Ascending aorta (tissue), 2 donors: ENCODE results near the gene PCNX4. TPM values are rescaled to one million over a fixed set of nuclear protein-coding genes. Genes with fewer than 3 reads are reported as not detected.

ENCODE experiments used
- DNase-seq, 2 donors: peaks; one replicate each; pipeline ENCODE4 v3.0.0-alpha.2; 2019; ENCODE audit warnings: low spot score in 2 of 2
- H3K27ac ChIP-seq, 2 donors: fragments of 200-600 bp; sonication (generic); one replicate each; pipeline ENCODE4 v1.5.1; 2016 to 2017; ENCODE audit warnings: mild to moderate bottlenecking in 1 of 2
- H3K27me3 ChIP-seq: fragments of 200-600 bp; sonication (generic); one replicate; pipeline ENCODE4 v1.5.1; 2017
- H3K36me3 ChIP-seq, 2 donors: fragments of 200-600 bp; sonication (generic); one replicate each; pipeline ENCODE4 v1.5.1; 2016
- H3K4me1 ChIP-seq, 2 donors: fragments of 200-600 bp; sonication (generic); one replicate each; pipeline ENCODE4 v1.5.1; 2016 to 2017; ENCODE audit warnings: mild to moderate bottlenecking in 1 of 2
- H3K4me3 ChIP-seq, 2 donors: fragments of 200-600 bp; sonication (generic); one replicate each; pipeline ENCODE4 v1.5.1; 2016 to 2017; ENCODE audit warnings: mild to moderate bottlenecking in 1 of 2
- H3K9me3 ChIP-seq, 2 donors: fragments of 200-600 bp; sonication (generic); one replicate each; pipeline ENCODE4 v1.5.1; 2016
- CTCF ChIP-seq, 3 experiments: fragments of 200-600 bp in 2 of 3; fragments of 450-650 bp in 1 of 3; sonication (generic) in 2 of 3; IDR thresholded peaks; one replicate each; pipeline ENCODE4 v1.5.1; 2016 to 2019; ENCODE audit warnings: antibody characterized with exemption in 3 of 3, mild to moderate bottlenecking in 1 of 3, moderate library complexity in 1 of 3
- intact Hi-C: fragments of 100-400 bp; cut with DNase I; formaldehyde crosslinking; loops from one replicate; pipeline ENCODE4 v1.15.1; 2023
- total RNA-seq: library from RNA; depleted of rRNA; stranded (reverse); fragments of >200 nt; gene quantifications from one replicate; pipeline ENCODE4 v1.1.0, GENCODE V29; 2016

PCNX4 gene
- total RNA-seq, 1 donor from 2014 or later = 47.8 TPM

GRCh38 chr14:60189923-60190840 lies 98.5 kb downstream of the PCNX4 start:
- H3K36me3 ChIP-seq = no peaks in the 10 kb centered on the region
- no peaks in the 10 kb centered on the region for H3K9me3 ChIP-seq
- H3K27me3 ChIP-seq = no peaks in the 10 kb centered on the region
- TF ChIP-seq CTCF (IDR thresholded peaks at IDR 0.05) = no peak
- intact Hi-C loops = no loop called here
- no peak overlapping the region for H3K27ac ChIP-seq
- no peaks in the 10 kb centered on the region for H3K4me1 ChIP-seq
- no peak for DNase-seq
- no peak overlapping the region for H3K4me3 ChIP-seq

DNA sequence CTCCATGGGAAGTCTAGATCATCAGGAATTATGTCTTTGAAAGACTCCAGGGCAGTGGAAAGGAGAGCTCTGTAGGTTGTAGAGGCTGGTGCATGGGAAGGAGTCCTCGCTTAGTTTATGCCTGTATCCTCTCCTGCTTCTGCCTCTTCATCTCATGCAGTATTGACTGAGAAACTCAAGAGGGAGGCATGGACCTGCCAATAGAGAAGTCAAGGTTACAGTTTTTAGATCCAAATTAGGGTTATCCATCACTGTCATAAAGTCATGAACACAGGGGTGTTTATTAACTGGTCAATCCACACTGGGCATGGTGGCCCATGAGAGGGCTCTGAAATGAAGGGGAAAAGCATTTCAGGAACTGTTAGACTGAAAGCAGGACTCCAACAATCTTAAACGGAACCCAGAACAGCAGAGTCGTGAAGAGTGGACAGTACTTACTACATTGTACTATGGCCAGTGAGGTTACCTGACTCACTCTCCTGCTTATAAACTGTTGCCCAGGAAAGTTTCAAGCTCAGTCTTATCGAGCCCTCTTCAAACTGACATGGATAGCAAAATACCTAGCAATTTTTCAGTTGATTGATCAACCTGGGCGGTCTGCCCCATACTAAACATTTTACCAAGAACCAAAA lies 103.6 kb downstream of the PCNX4 start:
- Histone ChIP-seq H3K4me3 (no peak overlapping the region), H3K27me3 (no peaks in the 10 kb centered on the region), H3K4me1 (no peaks in the 10 kb centered on the region), H3K27ac (no peak overlapping the region), H3K36me3 (no peaks in the 10 kb centered on the region), H3K9me3 (peaks cover 0 to 9% of the 10 kb centered on the region in 2 donors)
- TF ChIP-seq CTCF (IDR thresholded peaks at IDR 0.05) = peak in 1 of 3 experiments; percentile 6
- DNase-seq = no peak
- intact Hi-C loops = no loop called here

- Histone ChIP-seq H3K27ac (no peak overlapping the region), H3K9me3 (peaks cover 0 to 9% of the 10 kb centered on the region in 2 donors), H3K27me3 (no peaks in the 10 kb centered on the region), H3K4me3 (no peak overlapping the region), H3K4me1 (no peaks in the 10 kb centered on the region), H3K36me3 (no peaks in the 10 kb centered on the region)
- DNase-seq = no peak
- no peak for TF ChIP-seq CTCF (IDR thresholded peaks at IDR 0.05)
- intact Hi-C loops = no loop called here
These were observed 104.6 kb downstream of the PCNX4 start for GRCh38 chr14:60196291-60196690.

DNA sequence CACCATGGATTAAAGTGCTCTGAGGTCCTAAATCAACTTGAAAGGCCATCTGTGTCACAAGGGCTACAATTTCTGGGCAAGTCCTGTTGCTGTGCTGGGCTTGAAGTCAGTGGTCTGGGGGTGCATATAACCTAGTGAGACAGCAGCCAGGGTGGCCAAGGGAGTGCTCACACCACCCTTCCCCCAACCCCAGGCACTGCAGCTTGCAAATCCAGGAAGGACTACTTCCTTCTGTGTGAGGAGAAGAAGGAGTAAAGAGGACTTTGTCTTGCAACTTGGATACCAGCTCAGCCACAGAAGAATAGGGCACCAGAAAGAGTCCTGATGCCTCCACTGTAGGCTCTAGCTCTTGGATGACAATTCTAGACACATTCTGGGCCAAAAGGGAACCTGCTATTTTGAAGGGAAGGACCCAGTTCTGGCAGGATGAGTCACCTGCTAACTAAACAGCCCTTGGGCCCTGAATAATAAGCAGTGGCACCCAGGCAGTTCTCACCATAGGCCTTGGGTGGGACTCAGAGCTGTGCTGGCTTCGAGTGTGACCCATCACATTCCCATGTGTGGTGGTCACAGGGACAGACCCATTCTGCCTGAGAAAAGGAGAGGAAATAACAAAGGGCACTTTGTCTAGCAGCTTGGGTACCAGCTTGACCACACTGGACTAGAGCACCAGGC lies 106.0 kb downstream of the PCNX4 start:
- intact Hi-C loops = no loop called here

More for the DNA sequence above, 106.0 kb downstream of the PCNX4 start:
- H3K36me3 ChIP-seq = no peaks in the 10 kb centered on the region
- H3K27ac ChIP-seq = no peak overlapping the region
- no peak overlapping the region for H3K4me3 ChIP-seq
- no peaks in the 10 kb centered on the region for H3K27me3 ChIP-seq
- peaks cover 0 to 9% of the 10 kb centered on the region in 2 donors for H3K9me3 ChIP-seq
- H3K4me1 ChIP-seq = no peaks in the 10 kb centered on the region
- no peak for TF ChIP-seq CTCF (IDR thresholded peaks at IDR 0.05)
- DNase-seq = no peak
